Peyer's patch (tissue), 4 donors: ENCODE measurements around the gene CDH26. TPM values are rescaled to one million over a fixed set of nuclear protein-coding genes. Genes with fewer than 3 reads are reported as not detected.

Experiments
- DNase-seq, 3 donors: peaks; one replicate each; pipeline ENCODE4 v3.0.0-alpha.2; 2017 to 2019
- H3K27ac ChIP-seq, 4 donors: fragments of 200-600 bp; sonication (generic); one replicate each; pipeline ENCODE4 v1.5.1; 2016 to 2019
- H3K27me3 ChIP-seq, 2 donors: fragments of 200-600 bp; sonication (generic); one replicate each; pipeline ENCODE4 v1.5.1; 2019
- H3K36me3 ChIP-seq, 3 donors: fragments of 200-600 bp; sonication (generic); one replicate each; pipeline ENCODE4 v1.5.1; 2016 to 2019
- H3K4me1 ChIP-seq, 4 donors: fragments of 200-600 bp; sonication (generic); one replicate each; pipeline ENCODE4 v1.5.1; 2016 to 2019
- H3K4me3 ChIP-seq, 4 donors: fragments of 200-600 bp; sonication (generic); 1 replicate in 3 of 4; 2 replicates in 1 of 4; pipeline ENCODE4 v1.5.1; 2016 to 2019; ENCODE audit warnings: mild to moderate bottlenecking in 1 of 4
- H3K9me3 ChIP-seq, 4 donors: fragments of 200-600 bp; sonication (generic); one replicate each; pipeline ENCODE4 v1.5.1; 2016 to 2019; ENCODE audit warnings: mild to moderate bottlenecking in 1 of 4
- CTCF ChIP-seq, 6 experiments: fragments of 450-650 bp in 4 of 6; fragments of 200-600 bp in 2 of 6; sonication (generic) in 1 of 6; IDR thresholded peaks; one replicate each; pipeline ENCODE4 v1.5.1; 2017 to 2019; ENCODE audit warnings: antibody characterized with exemption in 6 of 6, mild to moderate bottlenecking in 3 of 6, moderate library complexity in 1 of 6
- POLR2A ChIP-seq, 2 donors: fragments of 450-650 bp; IDR thresholded peaks; one replicate each; pipeline ENCODE4 v1.5.1; 2017; ENCODE audit warnings: antibody characterized with exemption in 2 of 2, mild to moderate bottlenecking in 2 of 2, moderate library complexity in 2 of 2
- total RNA-seq, 4 donors: library from RNA; depleted of rRNA; stranded (reverse); fragments of >200 nt; gene quantifications; one replicate each; pipeline ENCODE4 v1.1.0, GENCODE V29; 2016

The CDH26 gene
- total RNA-seq, 4 donors from 2014 or later, result 0.88 to 9.8 (median 2.1) TPM

- Histone ChIP-seq H3K4me1 (no peaks in the 10 kb centered on the region), H3K9me3 (no peaks in the 10 kb centered on the region), H3K4me3 (no peak overlapping the region), H3K36me3 (no peaks in the 10 kb centered on the region), H3K27me3 (no peaks in the 10 kb centered on the region), H3K27ac (no peak overlapping the region)
- TF ChIP-seq POLR2A (IDR thresholded peaks at IDR 0.05) (no peak), CTCF (IDR thresholded peaks at IDR 0.05) (no peak)
- DNase-seq, result no peak
Observed at GRCh38 chr20:59987135-59987534, 28.9 kb downstream of the CDH26 start.

GRCh38 chr20:59988141-59988540, 29.9 kb downstream of the CDH26 start:
- TF ChIP-seq POLR2A (IDR thresholded peaks at IDR 0.05) (no peak), CTCF (IDR thresholded peaks at IDR 0.05) (no peak)
- no peak overlapping the region for H3K27ac ChIP-seq

GRCh38 chr20:59992526-59993084, 34.4 kb downstream of the CDH26 start:
- Histone ChIP-seq H3K4me1 (no peaks in the 10 kb centered on the region), H3K36me3 (no peaks in the 10 kb centered on the region), H3K27ac (no peak overlapping the region), H3K9me3 (no peaks in the 10 kb centered on the region), H3K27me3 (no peaks in the 10 kb centered on the region), H3K4me3 (no peak overlapping the region)
- DNase-seq, result no peak
- no peak for TF ChIP-seq POLR2A (IDR thresholded peaks at IDR 0.05)
- TF ChIP-seq CTCF (IDR thresholded peaks at IDR 0.05), result no peak

More at GRCh38 chr20:59988141-59988540, 29.9 kb downstream of the CDH26 start:
- Histone ChIP-seq H3K36me3 (no peaks in the 10 kb centered on the region), H3K4me3 (no peak overlapping the region), H3K27me3 (no peaks in the 10 kb centered on the region), H3K9me3 (no peaks in the 10 kb centered on the region), H3K4me1 (no peaks in the 10 kb centered on the region)
- DNase-seq, result no peak

- TF ChIP-seq CTCF (IDR thresholded peaks at IDR 0.05), result no peak
- no peak for TF ChIP-seq POLR2A (IDR thresholded peaks at IDR 0.05)
- Histone ChIP-seq H3K27ac (no peak overlapping the region), H3K4me1 (no peaks in the 10 kb centered on the region), H3K9me3 (no peaks in the 10 kb centered on the region), H3K36me3 (no peaks in the 10 kb centered on the region), H3K4me3 (no peak overlapping the region), H3K27me3 (no peaks in the 10 kb centered on the region)
- no peak for DNase-seq
Observed at GRCh38 chr20:59993736-59994430, 35.7 kb downstream of the CDH26 start.

- no peaks in the 10 kb centered on the region for H3K36me3 ChIP-seq
- H3K27ac ChIP-seq, result no peak overlapping the region
- H3K27me3 ChIP-seq, result no peaks in the 10 kb centered on the region
- H3K4me3 ChIP-seq, result no peak overlapping the region
- H3K4me1 ChIP-seq, result no peaks in the 10 kb centered on the region
- DNase-seq, result no peak
- no peak for TF ChIP-seq CTCF (IDR thresholded peaks at IDR 0.05)
- no peak for TF ChIP-seq POLR2A (IDR thresholded peaks at IDR 0.05)
- no peaks in the 10 kb centered on the region for H3K9me3 ChIP-seq
Observed at GRCh38 chr20:59994697-59995122, 36.5 kb downstream of the CDH26 start.
